GM12891 (cell line): ENCODE data around the gene ATP8A2.
A peak's percentile ranks its signal among the peaks of the same experiment; 100 is the strongest.

Experiments
- DNase-seq: peaks from one replicate; pipeline ENCODE4 v3.0.0; 2011; ENCODE audit warnings: low spot score; ENCODE audit not compliant: insufficient read length
- FAIRE-seq: peaks from 2 replicates; lab custom pipeline; 2011; peaks lifted over from hg19 to GRCh38; lab: Jason Lieb, UNC
- PAX5 ChIP-seq: IDR thresholded peaks from 2 replicates; pipeline ENCODE4 v1.6.1; 2011; ENCODE audit warnings: low read length, moderate library complexity, mild to moderate bottlenecking; ENCODE audit not compliant: insufficient read depth, severe bottlenecking
- POLR2A ChIP-seq: IDR thresholded peaks from 2 replicates; pipeline ENCODE4 v1.6.1; 2011; ENCODE audit warnings: low read depth, low read length, control low read depth
- POLR2AphosphoS5 ChIP-seq: IDR thresholded peaks from 2 replicates; pipeline ENCODE4 v1.6.1; 2011; ENCODE audit warnings: low read depth, low read length, control low read depth
- POU2F2 ChIP-seq: IDR thresholded peaks from 2 replicates; pipeline ENCODE4 v1.6.1; 2011; ENCODE audit warnings: low read depth, mild to moderate bottlenecking, control low read depth, low read length, moderate library complexity
- SPI1 ChIP-seq: IDR thresholded peaks from 2 replicates; pipeline ENCODE4 v1.6.1; 2011; ENCODE audit warnings: low read depth, low read length, control low read depth
- TAF1 ChIP-seq: IDR thresholded peaks from 2 replicates; pipeline ENCODE4 v1.6.1; 2011; ENCODE audit warnings: low read depth, low read length, control low read depth

Gene ATP8A2

GRCh38 chr13:25574437-25575411 lies 202.9 kb downstream of the ATP8A2 start:
- TF ChIP-seq POLR2AphosphoS5: no peak
- TF ChIP-seq SPI1: no peak
- TF ChIP-seq POLR2A: no peak
- TF ChIP-seq TAF1: no peak
- TF ChIP-seq POU2F2: no peak
- DNase-seq (peak; percentile 35), FAIRE-seq (peak; percentile 84)

- TF ChIP-seq POLR2AphosphoS5 (no peak), PAX5 (no peak), SPI1 (no peak), POU2F2 (no peak)
- no peak for FAIRE-seq
- DNase-seq: no peak
These were observed 203.8 kb downstream of the ATP8A2 start for GRCh38 chr13:25575562-25575961.

- TF ChIP-seq POLR2A (no peak), POU2F2 (no peak), POLR2AphosphoS5 (no peak), PAX5 (no peak), SPI1 (no peak), TAF1 (no peak)
- no peak for DNase-seq
- no peak for FAIRE-seq
These were observed 206.8 kb downstream of the ATP8A2 start for GRCh38 chr13:25578526-25578925.

DNA sequence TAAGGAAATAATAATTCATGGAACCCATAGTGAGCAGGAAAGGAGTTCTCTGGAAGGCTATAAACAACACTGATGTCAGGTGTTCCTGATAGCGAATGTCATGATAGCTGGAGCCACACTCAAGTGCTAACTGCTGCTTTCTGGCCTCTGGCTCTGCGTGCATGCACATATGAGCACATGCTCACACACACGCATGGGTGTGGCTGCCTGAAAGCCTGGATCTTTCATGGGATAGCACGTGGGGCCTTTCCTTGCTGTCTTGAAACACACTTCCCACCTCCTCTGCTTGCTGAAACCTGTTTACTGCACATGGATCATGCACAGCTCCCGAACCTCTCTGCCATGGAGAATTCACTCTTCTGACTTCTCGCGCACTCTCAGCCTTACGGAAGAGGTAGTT lies 207.4 kb downstream of the ATP8A2 start:
- FAIRE-seq (no peak), DNase-seq (no peak)
- TF ChIP-seq TAF1 (no peak), PAX5 (no peak), POU2F2 (no peak), POLR2A (no peak), SPI1 (no peak), POLR2AphosphoS5 (no peak)

DNA sequence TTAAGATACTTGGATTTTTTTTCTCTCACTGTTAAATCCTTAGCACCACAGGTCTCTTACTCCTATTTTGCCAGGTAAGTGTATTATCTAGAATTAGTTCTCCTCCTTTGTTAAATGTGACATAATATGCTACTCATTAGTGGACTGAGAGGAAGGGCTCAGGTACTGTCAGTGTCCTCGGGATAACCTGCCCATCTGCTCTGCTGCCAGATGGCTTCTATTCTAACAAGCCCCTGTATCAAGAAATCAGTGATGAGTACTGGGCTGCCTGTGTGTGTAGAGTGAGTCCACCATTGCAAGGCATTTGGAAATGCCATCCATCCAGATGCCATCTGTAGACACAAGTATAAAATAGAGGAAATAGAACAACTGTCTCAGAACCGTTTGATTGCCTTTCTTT lies 209.6 kb downstream of the ATP8A2 start:
- TF ChIP-seq PAX5 (no peak), TAF1 (no peak), POLR2A (no peak), POU2F2 (no peak), SPI1 (no peak), POLR2AphosphoS5 (no peak)
- FAIRE-seq: no peak
- DNase-seq: no peak

DNA sequence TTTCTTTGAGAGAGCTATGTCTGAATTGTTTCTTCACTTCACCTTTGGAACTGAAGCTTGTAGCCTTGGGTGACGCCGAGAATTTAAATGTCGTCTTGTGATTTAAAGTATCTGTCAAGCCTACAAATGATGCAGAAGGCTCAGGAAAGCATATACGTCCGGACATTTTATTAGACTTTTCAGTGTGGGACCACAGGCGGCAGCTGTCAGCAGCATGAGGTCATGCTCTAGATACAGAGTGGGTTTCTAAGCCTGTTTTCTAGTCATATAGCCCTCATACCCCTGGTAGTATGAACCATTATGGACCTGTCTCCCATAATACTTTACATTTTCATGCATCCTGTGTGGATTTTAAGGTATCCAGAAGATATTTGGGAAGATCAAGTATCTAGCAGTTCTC lies 212.3 kb downstream of the ATP8A2 start:
- DNase-seq (no peak), FAIRE-seq (no peak)
- TF ChIP-seq POLR2A (no peak), POLR2AphosphoS5 (no peak), SPI1 (no peak), TAF1 (no peak), PAX5 (no peak), POU2F2 (no peak)

GRCh38 chr13:25585000-25585399 lies 213.2 kb downstream of the ATP8A2 start:
- FAIRE-seq (no peak), DNase-seq (no peak)
- TF ChIP-seq POLR2A (no peak), SPI1 (no peak), POU2F2 (no peak), PAX5 (no peak), POLR2AphosphoS5 (no peak), TAF1 (no peak)

GRCh38 chr13:25587326-25587980 lies 215.7 kb downstream of the ATP8A2 start:
- no peak for TF ChIP-seq PAX5
- TF ChIP-seq POU2F2: no peak
- TF ChIP-seq POLR2AphosphoS5: no peak
- TF ChIP-seq POLR2A: no peak
- TF ChIP-seq TAF1: no peak
- no peak for TF ChIP-seq SPI1
- DNase-seq (no peak), FAIRE-seq (no peak)
